ENCODE measurements around the gene HNRNPL. TPM values are rescaled to one million over a fixed set of nuclear protein-coding genes. Genes with fewer than 3 reads are reported as not detected.
"Not testable (repeated sequence)": the region's sequence is repeated elsewhere in the genome, so short reads cannot be mapped to it uniquely, and the experiment has no call there.

Gene HNRNPL
- polyA plus RNA-seq, 1 donor from 2014 or later, result 315 TPM

DNA sequence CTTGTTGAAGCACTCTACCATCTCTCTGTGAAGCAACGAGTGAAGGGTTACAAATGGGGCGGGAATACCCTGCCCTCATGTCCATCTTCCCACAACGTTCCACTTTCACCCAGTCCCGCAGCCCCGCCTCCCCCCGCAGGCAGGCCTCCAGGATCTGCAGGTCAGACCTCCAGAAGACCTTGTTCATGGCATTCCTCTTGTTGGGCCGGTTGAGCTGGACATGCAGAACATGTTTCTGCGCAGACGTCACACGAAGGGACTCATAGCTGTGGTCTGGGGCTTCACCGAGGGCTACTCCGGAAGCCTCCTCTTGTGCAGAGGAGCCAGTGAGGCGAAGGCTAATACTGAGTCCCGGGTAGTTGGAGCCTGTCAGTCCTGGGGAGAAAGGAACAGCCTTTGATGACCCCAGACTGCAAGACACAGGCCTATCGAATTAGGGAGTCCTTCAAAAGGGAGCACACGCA is 18.6 kb downstream of the HNRNPL start:
- Histone ChIP-seq H3K27me3 (ENCODE audit: insufficient read depth, low read depth, low read length) (no peaks in the 10 kb centered on the region), H3K9me3 (ENCODE audit: low read length) (no peaks in the 10 kb centered on the region), H3K9ac (ENCODE audit: low read length) (peak overlapping the region; percentile 81), H3K36me3 (ENCODE audit: insufficient read depth, low read length) (no peaks in the 10 kb centered on the region), H3K79me2 (replicated peaks; ENCODE audit: insufficient read depth, low read length) (peaks cover 8% of the 10 kb centered on the region), H4K20me1 (ENCODE audit: insufficient read depth) (no peaks in the 10 kb centered on the region), H3K27ac (ENCODE audit: low read length) (peak overlapping the region; percentile 72), H3K4me3 (ENCODE audit: low read length) (peak overlapping the region; percentile 84), H3F3A (ENCODE audit: insufficient read depth, low read length, poor library complexity, severe bottlenecking) (no peaks in the 10 kb centered on the region), H3K4me2 (ENCODE audit: low read length) (peak overlapping the region; percentile 52), H2AFZ (ENCODE audit: low read depth, low read length) (peak overlapping the region; percentile 81), H3K9me2 (ENCODE audit: insufficient read depth, low read length) (no peaks in the 10 kb centered on the region)
- TF ChIP-seq, protein P1, sequence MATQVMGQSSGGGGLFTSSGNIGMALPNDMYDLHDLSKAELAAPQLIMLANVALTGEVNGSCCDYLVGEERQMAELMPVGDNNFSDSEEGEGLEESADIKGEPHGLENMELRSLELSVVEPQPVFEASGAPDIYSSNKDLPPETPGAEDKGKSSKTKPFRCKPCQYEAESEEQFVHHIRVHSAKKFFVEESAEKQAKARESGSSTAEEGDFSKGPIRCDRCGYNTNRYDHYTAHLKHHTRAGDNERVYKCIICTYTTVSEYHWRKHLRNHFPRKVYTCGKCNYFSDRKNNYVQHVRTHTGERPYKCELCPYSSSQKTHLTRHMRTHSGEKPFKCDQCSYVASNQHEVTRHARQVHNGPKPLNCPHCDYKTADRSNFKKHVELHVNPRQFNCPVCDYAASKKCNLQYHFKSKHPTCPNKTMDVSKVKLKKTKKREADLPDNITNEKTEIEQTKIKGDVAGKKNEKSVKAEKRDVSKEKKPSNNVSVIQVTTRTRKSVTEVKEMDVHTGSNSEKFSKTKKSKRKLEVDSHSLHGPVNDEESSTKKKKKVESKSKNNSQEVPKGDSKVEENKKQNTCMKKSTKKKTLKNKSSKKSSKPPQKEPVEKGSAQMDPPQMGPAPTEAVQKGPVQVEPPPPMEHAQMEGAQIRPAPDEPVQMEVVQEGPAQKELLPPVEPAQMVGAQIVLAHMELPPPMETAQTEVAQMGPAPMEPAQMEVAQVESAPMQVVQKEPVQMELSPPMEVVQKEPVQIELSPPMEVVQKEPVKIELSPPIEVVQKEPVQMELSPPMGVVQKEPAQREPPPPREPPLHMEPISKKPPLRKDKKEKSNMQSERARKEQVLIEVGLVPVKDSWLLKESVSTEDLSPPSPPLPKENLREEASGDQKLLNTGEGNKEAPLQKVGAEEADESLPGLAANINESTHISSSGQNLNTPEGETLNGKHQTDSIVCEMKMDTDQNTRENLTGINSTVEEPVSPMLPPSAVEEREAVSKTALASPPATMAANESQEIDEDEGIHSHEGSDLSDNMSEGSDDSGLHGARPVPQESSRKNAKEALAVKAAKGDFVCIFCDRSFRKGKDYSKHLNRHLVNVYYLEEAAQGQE (IDR thresholded peaks at IDR 0.05; ENCODE audit: borderline replicate concordance), result no peak
- TF ChIP-seq MXI1 (conservative IDR thresholded peaks at IDR 0.05; ENCODE audit: poor library complexity, severe bottlenecking) (no peak), EP300 (conservative IDR thresholded peaks at IDR 0.05; ENCODE audit: poor library complexity, severe bottlenecking) (no peak), POLR2AphosphoS5 (IDR thresholded peaks at IDR 0.05) (no peak), EZH2 (IDR thresholded peaks at IDR 0.05; ENCODE audit: borderline replicate concordance, insufficient read depth, low read length, poor library complexity, severe bottlenecking) (no peak), SMC3 (conservative IDR thresholded peaks at IDR 0.05; ENCODE audit: poor library complexity) (no peak), RAD21 (conservative IDR thresholded peaks at IDR 0.05) (no peak), TAF1 (IDR thresholded peaks at IDR 0.05; ENCODE audit: low read depth) (no peak)
- TF ChIP-seq, protein P2, sequence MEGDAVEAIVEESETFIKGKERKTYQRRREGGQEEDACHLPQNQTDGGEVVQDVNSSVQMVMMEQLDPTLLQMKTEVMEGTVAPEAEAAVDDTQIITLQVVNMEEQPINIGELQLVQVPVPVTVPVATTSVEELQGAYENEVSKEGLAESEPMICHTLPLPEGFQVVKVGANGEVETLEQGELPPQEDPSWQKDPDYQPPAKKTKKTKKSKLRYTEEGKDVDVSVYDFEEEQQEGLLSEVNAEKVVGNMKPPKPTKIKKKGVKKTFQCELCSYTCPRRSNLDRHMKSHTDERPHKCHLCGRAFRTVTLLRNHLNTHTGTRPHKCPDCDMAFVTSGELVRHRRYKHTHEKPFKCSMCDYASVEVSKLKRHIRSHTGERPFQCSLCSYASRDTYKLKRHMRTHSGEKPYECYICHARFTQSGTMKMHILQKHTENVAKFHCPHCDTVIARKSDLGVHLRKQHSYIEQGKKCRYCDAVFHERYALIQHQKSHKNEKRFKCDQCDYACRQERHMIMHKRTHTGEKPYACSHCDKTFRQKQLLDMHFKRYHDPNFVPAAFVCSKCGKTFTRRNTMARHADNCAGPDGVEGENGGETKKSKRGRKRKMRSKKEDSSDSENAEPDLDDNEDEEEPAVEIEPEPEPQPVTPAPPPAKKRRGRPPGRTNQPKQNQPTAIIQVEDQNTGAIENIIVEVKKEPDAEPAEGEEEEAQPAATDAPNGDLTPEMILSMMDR (IDR thresholded peaks at IDR 0.05; ENCODE audit: poor library complexity, severe bottlenecking), result no peak

DNA sequence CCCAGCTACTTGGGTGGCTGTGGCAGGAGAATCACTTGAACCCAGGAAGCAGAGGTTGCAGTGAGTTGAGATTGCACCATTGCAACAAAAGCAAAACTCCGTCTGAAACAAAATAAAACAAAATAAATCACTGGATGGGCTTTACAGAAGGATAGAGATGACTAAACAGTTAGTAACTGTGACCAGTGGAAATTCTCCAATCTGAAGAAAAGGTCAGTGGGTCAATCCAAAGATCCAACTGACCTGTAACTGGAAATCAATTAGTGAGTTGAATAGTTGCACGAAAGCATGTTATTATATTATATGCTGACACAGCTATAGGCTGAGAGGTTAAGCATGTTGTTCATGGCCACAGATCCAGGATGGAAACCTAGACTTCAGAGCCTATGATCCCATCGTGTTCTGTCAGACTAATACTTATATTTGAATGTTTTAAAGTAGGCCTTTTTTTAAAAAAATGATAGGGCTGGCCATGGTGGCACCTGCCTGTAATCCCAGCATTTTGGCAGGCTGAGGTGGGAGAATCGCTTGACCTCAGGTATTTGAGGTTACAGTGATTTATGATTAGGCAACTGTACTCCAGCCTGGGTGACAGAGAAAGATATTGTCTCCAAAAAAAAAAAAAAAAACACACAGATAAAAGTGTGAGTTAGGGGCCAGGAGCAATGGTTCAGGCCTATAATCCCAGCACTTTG is 19.6 kb downstream of the HNRNPL start:
- Histone ChIP-seq H2AFZ (ENCODE audit: low read depth, low read length) (no peak overlapping the region), H3K27me3 (ENCODE audit: insufficient read depth, low read depth, low read length) (no peaks in the 10 kb centered on the region), H3K79me2 (replicated peaks; ENCODE audit: insufficient read depth, low read length) (peaks cover 8% of the 10 kb centered on the region), H3K4me2 (ENCODE audit: low read length) (no peak overlapping the region), H4K20me1 (ENCODE audit: insufficient read depth) (no peaks in the 10 kb centered on the region), H3K27ac (ENCODE audit: low read length) (no peak overlapping the region), H3K4me3 (ENCODE audit: low read length) (no peak overlapping the region), H3K36me3 (ENCODE audit: insufficient read depth, low read length) (no peaks in the 10 kb centered on the region), H3K9me3 (ENCODE audit: low read length) (no peaks in the 10 kb centered on the region), H3K9me2 (ENCODE audit: insufficient read depth, low read length) (no peaks in the 10 kb centered on the region), H3K9ac (ENCODE audit: low read length) (no peak overlapping the region), H3F3A (ENCODE audit: insufficient read depth, low read length, poor library complexity, severe bottlenecking) (no peaks in the 10 kb centered on the region)
- no peak for TF ChIP-seq POLR2AphosphoS5 (IDR thresholded peaks at IDR 0.05)
- TF ChIP-seq, protein P2 (IDR thresholded peaks at IDR 0.05; ENCODE audit: poor library complexity, severe bottlenecking), result no peak
- no peak for TF ChIP-seq SMC3 (conservative IDR thresholded peaks at IDR 0.05; ENCODE audit: poor library complexity)
- TF ChIP-seq, protein P1 (IDR thresholded peaks at IDR 0.05; ENCODE audit: borderline replicate concordance), result no peak
- TF ChIP-seq RAD21 (conservative IDR thresholded peaks at IDR 0.05), result no peak
- TF ChIP-seq EP300 (conservative IDR thresholded peaks at IDR 0.05; ENCODE audit: poor library complexity, severe bottlenecking), result no peak
- TF ChIP-seq TAF1 (IDR thresholded peaks at IDR 0.05; ENCODE audit: low read depth), result no peak
- TF ChIP-seq EZH2 (IDR thresholded peaks at IDR 0.05; ENCODE audit: borderline replicate concordance, insufficient read depth, low read length, poor library complexity, severe bottlenecking), result no peak
- no peak for TF ChIP-seq MXI1 (conservative IDR thresholded peaks at IDR 0.05; ENCODE audit: poor library complexity, severe bottlenecking)

DNA sequence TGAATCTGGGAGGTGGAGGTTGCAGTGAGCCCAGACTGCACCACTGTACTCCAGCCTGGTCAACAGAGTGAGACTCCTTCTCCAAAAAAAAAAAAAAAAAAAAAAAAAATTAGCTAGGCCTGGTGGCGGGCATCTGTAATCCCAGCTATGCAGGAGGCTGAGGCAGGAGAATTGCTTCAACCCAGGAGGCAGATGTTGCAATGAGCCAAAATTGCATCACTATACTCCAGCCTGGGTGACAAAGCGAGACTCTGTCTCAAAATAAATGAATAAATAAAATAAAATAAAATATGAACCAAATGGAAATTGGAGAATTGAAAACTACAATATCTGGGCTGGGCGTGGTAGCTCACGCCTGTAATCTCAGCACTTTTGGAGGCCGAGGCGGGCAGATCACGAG is 20.6 kb downstream of the HNRNPL start:
- H3K27ac ChIP-seq (ENCODE audit: low read length); H3K4me2 ChIP-seq (ENCODE audit: low read length); H3K9ac ChIP-seq (ENCODE audit: low read length); H2AFZ ChIP-seq (ENCODE audit: low read depth, low read length); H3K9me2 ChIP-seq (ENCODE audit: insufficient read depth, low read length); H3K4me3 ChIP-seq (ENCODE audit: low read length); H3K36me3 ChIP-seq (ENCODE audit: insufficient read depth, low read length); H3F3A ChIP-seq (ENCODE audit: insufficient read depth, low read length, poor library complexity, severe bottlenecking); H3K9me3 ChIP-seq (ENCODE audit: low read length); H4K20me1 ChIP-seq (ENCODE audit: insufficient read depth); H3K27me3 ChIP-seq (ENCODE audit: insufficient read depth, low read depth, low read length); H3K79me2 ChIP-seq (replicated peaks; ENCODE audit: insufficient read depth, low read length): not testable (repeated sequence)

Data from neural cell (in vitro differentiated cells).